Activated T-cell treated with anti-CD3 and anti-CD28 coated beads, Interleukin-2, amount 50 U/mL, for 24 hours (primary cell): ENCODE data around the gene TRIOBP.

Source experiments
- DNase-seq: peaks from one replicate; pipeline ENCODE4 v3.0.0-alpha.2; 2020
- H3K27ac Mint-ChIP-seq: 2 replicates; pipeline ENCODE4 v1.8.0; 2020; ENCODE audit warnings: mild to moderate bottlenecking, mixed read lengths
- H3K27me3 Mint-ChIP-seq: 2 replicates; pipeline ENCODE4 v1.8.0; 2020; ENCODE audit warnings: mixed read lengths
- H3K36me3 Mint-ChIP-seq: 2 replicates; pipeline ENCODE4 v1.8.0; 2020; ENCODE audit warnings: low read depth, mixed read lengths
- H3K4me1 Mint-ChIP-seq: 2 replicates; pipeline ENCODE4 v1.8.0; 2020; ENCODE audit warnings: low read depth, mixed read lengths
- H3K4me3 Mint-ChIP-seq: 2 replicates; pipeline ENCODE4 v1.8.0; 2020; ENCODE audit warnings: mild to moderate bottlenecking, moderate library complexity, mixed read lengths
- H3K9me3 Mint-ChIP-seq: 2 replicates; pipeline ENCODE4 v1.8.0; 2020; ENCODE audit warnings: mixed read lengths

The TRIOBP gene

DNA sequence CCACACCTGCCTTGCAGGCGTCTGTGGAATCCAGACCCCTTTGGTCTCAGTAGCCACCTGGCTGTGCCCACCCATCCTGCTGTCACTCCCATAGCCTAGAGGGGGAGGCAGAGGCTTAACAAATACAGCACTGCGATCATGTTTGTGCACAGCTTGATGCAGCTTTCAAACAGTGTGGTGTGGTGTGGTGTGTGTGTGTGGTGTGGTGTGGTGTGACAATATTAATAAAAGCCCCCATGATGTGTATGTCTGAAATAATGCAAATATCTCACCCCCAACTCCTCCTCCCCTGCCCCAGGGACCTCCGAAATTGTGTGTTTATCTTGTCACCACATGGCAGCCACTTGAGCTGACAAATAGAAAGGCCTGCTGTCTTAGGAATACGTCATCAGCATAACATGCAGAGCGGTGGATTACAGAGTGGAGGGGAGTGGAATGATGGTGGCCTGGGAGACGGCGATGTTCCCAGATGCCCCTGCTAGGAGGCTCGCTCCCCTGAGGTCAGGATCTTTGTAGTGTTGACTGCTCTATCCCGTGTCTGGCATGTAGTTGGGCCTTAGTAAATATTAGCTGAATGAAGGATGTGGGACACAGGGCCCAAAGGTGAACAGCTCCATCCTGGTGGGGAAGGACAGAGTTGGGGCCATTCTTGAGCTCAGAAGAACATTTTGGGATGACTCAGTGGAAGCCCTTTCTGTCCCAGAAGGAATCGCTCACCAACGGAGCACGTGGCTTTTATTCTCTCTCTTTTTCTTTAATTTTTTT, 35.5 kb upstream of the TRIOBP start:
- H3K4me1 Mint-ChIP-seq: peaks cover 42% of the 10 kb centered on the region

DNA sequence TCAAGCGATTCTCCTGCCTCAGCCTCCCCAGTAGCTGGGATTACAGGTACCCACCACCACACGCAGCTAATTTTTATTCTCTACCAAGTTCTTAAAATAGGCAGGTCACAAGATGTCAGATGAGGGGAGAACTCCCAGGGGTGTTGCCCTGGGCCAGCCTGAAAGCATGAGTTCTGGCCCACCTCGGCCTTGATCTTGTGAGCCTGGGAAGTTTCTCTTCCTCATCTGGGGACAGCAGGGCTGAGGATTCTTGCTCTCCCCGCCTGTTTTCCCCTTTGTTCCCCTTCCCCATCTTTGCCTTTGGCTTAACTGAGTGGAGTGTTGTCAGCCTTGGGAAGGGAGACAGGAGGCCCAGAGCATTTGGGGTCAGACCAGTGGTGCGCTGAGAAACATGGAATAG, 34.8 kb upstream of the TRIOBP start:
- Mint-ChIP-seq H3K4me1 (peaks cover 46% of the 10 kb centered on the region), H3K27ac (no peak overlapping the region), H3K27me3 (no peaks in the 10 kb centered on the region), H3K9me3 (no peaks in the 10 kb centered on the region), H3K4me3 (no peak overlapping the region), H3K36me3 (peaks cover 60% of the 10 kb centered on the region)
- DNase-seq: no peak

More for the DNA sequence above, 35.5 kb upstream of the TRIOBP start:
- peak overlapping the region; percentile 89 for H3K4me3 Mint-ChIP-seq
- H3K27me3 Mint-ChIP-seq: no peaks in the 10 kb centered on the region
- DNase-seq: no peak
- H3K9me3 Mint-ChIP-seq: no peaks in the 10 kb centered on the region
- peaks cover 53% of the 10 kb centered on the region for H3K36me3 Mint-ChIP-seq
- H3K27ac Mint-ChIP-seq: no peak overlapping the region

DNA sequence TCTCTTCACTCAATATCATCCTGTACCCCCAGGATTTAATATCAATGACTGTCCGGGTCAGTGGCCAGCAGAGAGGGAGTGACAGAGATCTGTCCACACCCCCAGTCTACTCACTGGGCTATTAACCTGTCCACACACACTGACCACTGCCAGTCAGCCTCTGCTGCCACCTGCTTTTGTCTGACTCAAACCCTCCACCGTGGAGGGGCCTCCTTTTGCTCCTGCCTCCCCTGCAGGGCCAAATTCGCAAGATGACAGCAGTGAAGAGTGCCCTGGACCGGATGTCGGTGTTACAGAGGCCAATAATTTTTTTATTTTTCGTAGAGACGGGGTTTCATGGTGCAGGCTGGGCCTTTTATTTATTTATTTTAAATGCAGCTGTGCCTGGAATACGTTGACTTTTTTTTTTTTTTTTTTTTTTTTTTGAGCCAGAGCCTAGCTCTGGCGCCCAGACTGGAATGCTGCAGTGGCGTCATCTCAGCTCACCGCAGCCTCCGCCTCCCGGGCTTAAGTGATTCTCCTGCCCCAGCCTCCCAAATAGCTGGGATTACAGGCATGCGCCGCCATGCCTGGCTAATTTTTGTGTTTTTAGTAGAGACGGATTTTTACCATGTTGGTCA, 33.2 kb upstream of the TRIOBP start:
- Mint-ChIP-seq H3K4me1 (peaks cover 38% of the 10 kb centered on the region), H3K27ac (peak overlapping the region; percentile 29), H3K9me3 (no peaks in the 10 kb centered on the region), H3K27me3 (no peaks in the 10 kb centered on the region), H3K4me3 (no peak overlapping the region), H3K36me3 (peaks cover 69% of the 10 kb centered on the region)
- no peak for DNase-seq

DNA sequence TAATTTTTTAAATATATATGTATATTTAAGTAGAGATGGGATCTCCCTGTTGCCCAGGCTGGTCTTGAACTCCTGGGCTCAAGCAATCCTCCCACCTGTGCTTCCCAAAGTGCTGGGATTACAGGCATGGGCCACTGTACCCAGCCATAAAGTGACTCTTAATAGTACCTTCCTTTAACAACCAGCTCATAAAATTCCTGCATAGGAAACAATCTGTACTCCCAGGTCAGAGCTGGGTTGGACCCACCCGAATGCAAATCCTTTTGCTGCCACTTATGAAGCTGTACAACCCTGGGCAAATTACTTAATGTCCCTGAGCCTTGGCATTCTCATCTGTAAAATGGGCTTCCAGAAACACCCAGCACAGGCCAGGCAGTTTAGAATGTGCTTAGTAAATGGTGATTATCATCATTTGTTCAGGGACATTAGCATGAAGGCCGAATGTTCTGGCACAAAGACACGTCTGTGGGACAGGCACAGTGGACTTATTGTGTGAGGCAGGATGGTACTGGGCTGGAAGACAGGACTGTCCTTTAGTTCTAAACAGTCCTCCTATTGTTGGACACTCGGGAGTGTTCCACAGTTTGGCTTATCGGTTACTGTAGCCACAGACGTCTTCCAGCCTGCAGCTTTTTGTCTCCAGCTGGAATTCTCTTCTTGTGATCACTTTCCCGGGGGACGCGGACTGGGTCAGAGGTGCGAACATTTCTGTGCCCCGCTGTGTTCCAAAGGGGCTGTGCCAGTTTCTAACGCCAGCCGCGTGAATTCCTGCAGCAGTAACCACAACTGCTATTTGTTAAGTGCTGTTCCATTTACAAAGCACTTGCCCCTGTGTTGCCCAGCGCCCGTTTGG, 32.4 kb upstream of the TRIOBP start:
- no peak overlapping the region for H3K27ac Mint-ChIP-seq

DNA sequence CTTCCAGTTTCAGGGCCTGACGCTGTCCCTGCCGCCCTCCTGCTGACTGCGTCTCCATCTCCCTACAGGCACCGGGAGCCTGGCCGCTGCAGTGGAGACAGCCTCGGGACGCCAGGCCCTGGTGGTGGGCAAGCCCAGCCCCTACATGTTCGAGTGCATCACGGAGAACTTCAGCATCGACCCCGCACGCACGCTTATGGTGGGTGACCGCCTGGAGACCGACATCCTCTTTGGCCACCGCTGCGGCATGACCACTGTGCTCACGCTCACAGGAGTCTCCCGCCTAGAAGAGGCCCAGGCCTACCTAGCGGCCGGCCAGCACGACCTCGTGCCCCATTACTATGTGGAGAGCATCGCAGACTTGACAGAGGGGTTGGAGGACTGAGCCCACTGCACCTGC, 31.4 kb upstream of the TRIOBP start:
- Mint-ChIP-seq H3K36me3 (peaks cover 60% of the 10 kb centered on the region), H3K4me3 (no peak overlapping the region), H3K27ac (no peak overlapping the region), H3K9me3 (no peaks in the 10 kb centered on the region), H3K4me1 (peaks cover 30% of the 10 kb centered on the region), H3K27me3 (no peaks in the 10 kb centered on the region)
- no peak for DNase-seq

More for the DNA sequence above, 32.4 kb upstream of the TRIOBP start:
- H3K36me3 Mint-ChIP-seq: peaks cover 67% of the 10 kb centered on the region
- H3K4me1 Mint-ChIP-seq: peaks cover 37% of the 10 kb centered on the region
- no peak overlapping the region for H3K4me3 Mint-ChIP-seq
- DNase-seq: no peak
- no peaks in the 10 kb centered on the region for H3K27me3 Mint-ChIP-seq
- H3K9me3 Mint-ChIP-seq: no peaks in the 10 kb centered on the region

DNA sequence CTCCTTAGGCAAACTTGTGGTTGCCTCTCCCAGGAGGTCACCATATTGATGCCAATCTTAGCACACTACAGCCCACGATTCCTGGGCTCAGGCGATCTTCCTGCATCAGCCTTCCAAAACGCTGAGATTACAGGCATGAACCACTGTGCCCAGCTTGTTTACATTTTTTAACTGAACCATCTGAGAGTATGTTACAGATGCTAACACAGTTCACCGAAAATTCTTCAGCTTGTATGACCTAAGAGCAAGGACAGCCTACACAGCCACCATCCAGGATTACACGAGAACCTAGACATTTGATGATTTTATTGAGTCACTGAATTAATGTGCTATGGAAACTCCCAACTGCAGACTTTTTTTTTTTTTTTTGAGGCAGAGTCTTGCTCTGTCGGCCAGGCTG, 27.3 kb upstream of the TRIOBP start:
- Mint-ChIP-seq H3K4me1 (peaks cover 44% of the 10 kb centered on the region), H3K9me3 (no peaks in the 10 kb centered on the region), H3K4me3 (no peak overlapping the region), H3K27ac (peak overlapping the region; percentile 55), H3K36me3 (peaks cover 37% of the 10 kb centered on the region), H3K27me3 (no peaks in the 10 kb centered on the region)
- no peak for DNase-seq

DNA sequence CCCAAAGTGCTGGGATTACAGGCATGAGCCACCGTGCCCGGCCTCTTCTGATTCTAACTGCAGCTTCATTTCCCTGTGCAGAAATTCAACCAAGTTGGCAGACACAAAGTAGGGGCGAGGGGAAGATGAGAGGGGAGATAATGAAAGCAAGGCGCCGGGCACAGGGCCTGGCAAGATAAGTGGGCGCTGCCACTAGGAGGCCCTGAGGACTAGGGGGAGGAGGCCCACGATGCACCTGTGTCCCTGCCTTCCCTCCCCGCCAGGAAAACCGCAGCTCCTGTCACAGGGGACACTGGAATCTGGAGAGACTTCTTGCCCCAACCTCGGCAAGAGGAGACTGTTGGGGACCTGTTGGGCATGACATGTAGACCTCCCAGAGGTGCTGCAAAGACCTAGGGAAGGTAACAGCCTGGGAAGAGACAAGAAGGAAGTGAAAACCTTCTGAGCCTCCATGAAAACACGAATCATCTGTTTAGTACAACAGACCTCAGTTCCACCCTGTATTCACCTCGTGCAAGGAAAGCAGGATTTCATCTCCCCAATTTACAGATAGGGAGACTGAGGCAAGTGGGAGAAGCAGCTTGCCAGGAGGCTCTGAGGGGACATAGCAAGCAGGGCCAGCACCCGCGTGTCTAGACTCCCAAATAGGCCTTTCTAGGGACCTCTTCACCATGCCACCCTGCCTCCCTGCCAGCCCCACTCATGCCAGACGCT, 24.5 kb upstream of the TRIOBP start:
- no peak for DNase-seq
- H3K36me3 Mint-ChIP-seq: peaks cover 11% of the 10 kb centered on the region
- peaks cover 64% of the 10 kb centered on the region for H3K4me1 Mint-ChIP-seq
- no peaks in the 10 kb centered on the region for H3K9me3 Mint-ChIP-seq
- H3K4me3 Mint-ChIP-seq: no peak overlapping the region
- H3K27me3 Mint-ChIP-seq: no peaks in the 10 kb centered on the region
- peak overlapping the region; percentile 38 for H3K27ac Mint-ChIP-seq

DNA sequence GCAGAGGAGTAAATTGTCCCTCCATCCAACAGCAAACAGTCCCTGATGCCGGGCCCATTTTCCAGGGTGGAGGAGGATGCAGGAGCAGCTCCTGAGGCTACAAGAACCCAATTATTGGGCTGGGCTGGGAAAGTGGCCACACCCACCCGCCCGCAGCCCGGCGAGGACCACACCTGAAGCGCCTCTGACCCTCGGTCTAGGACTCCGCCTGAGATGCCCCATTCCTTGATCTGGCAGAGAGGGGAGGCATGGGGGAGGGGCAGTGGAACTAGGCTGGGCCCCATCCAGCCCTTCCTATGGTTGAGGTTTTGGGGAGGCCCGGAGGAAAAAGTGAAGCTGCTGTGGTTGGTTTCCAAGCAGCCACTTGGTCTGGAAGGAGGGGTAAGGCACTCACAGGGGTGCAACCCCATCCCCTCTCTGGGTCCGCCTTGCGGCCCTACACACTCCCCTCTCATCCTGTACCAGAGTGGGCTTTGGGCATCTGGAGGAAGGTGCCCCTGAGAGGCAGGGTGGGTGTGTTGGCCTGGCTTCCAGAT, 23.9 kb upstream of the TRIOBP start:
- Mint-ChIP-seq H3K36me3 (peaks cover 7% of the 10 kb centered on the region), H3K27ac (no peak overlapping the region), H3K27me3 (no peaks in the 10 kb centered on the region), H3K9me3 (no peaks in the 10 kb centered on the region), H3K4me1 (peaks cover 68% of the 10 kb centered on the region), H3K4me3 (no peak overlapping the region)
- DNase-seq: no peak

DNA sequence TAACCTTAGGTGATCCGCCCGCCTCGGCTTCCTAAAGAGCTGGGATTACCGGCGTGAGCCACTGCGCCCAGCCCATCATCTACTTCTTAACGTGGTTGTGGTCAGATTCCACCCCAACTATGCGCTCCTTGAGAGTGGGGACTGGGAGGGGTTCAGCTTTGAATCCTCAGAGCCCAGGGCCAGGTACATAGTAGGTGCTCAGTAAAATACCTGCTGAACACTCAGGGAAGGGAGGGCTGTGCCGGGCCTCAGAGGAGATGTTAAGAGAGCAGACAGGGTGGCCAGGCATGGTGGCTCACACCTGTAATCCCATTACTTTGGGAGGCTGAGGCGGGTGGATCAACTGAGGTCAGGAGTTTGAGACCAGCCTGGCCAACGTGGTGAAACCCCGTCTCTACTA, 22.6 kb upstream of the TRIOBP start:
- Mint-ChIP-seq H3K4me1 (peaks cover 72% of the 10 kb centered on the region), H3K4me3 (no peak overlapping the region), H3K27ac (peak overlapping the region; percentile 71), H3K27me3 (no peaks in the 10 kb centered on the region), H3K36me3 (peaks cover 7% of the 10 kb centered on the region), H3K9me3 (no peaks in the 10 kb centered on the region)
- no peak for DNase-seq

DNA sequence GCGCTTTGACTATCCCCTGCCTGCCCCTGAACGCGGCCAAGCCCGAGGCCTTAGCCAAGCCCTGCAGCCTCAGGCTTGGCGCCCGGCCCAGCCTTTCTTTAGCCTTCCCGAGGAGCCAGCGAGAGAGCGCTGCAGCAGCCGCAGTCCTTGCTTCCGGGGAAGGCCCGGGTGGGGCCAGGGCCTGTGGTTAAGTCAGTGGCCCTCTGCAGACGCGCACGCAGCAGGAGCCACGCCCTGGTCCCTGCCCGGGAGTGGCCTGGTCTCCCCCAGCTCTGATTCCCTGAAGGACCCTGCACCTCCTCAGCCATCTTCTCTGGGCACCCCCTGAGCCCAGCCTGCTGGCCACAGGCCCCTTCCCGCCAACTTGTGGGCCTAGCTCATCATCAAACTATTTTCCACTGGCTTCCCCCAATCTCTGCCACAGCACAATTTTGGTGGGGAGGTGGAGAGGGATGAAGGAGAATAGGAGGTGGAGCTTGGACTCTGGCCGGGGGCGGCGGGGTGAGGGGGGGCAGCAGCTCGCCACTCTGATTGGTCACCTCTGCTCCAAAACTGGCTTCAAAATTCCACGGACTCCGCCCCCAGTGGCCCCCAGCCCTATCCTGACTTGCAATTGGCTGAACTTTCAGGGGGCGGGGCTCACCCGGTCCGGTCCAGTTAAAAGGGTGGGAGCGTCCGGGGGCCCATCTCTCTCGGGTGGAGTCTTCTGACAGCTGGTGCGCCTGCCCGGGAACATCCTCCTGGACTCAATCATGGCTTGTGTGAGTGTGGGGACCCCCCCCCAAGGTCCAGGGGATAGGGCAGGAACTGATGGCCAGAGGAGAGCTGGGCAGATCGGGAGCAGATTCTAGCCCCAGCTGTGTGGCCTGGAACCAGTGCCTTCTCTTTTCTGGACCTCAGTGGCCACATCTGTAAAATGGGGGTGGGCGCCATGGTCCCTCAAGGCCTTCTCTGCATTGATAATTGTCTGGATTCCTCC, 21.6 kb upstream of the TRIOBP start, which contains the start of gene LGALS1:
TSS of gene LGALS1 (plus strand) at position 686 of the 979 bp plus-strand sequence. CDS start at position 753, 67 bp downstream.
- peak within 1 kb of the TSS; percentile 79 for H3K4me3 Mint-ChIP-seq
- no peaks in the 10 kb centered on the region for H3K27me3 Mint-ChIP-seq
- peak; percentile 73 for DNase-seq
- peaks cover 5% of the 10 kb centered on the region for H3K36me3 Mint-ChIP-seq
- no peaks in the 10 kb centered on the region for H3K9me3 Mint-ChIP-seq
- H3K27ac Mint-ChIP-seq: peak within 1 kb of the TSS; percentile 93
- peaks cover 67% of the 10 kb centered on the region for H3K4me1 Mint-ChIP-seq

DNA sequence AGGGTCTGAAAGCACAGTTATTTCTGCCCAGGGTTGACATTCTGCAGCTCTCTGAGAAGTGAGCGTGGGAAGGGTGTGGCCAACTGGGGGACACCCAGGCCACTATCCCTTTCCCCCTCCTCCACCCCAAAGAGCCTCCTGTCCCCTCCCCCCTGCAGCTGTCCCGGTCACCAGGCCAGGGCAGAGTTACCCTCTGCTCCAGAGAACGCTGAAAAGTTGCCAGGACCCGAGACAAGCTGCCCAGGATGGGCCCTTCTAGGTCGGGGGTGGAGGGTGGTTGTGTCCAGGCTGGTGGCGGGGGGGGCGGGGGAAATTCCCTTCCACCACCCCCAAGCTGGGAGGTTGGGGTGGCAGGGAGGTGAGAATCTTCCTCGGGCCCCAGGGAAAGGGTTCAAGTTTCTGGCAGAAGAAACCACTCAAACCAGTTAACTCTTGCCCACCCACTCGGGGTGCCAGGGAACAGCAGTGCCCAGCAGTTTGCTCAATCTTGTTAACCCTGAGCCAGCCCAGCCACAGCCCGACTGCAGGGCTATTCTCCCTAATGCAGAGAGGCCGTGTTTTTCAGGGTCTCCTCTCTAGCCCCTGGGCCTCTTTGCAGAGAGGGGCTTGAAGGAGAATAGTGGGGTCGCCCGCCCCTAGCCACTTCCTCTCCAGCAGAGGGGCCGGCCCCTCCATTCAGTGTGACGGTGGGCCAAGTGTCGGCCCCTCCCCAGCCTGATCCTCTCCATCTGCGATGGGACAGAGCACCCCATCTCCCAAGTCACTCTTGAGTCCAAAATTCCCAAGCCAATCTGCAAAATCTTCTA, 20.7 kb upstream of the TRIOBP start:
- Mint-ChIP-seq H3K36me3 (peaks cover 5% of the 10 kb centered on the region), H3K9me3 (no peaks in the 10 kb centered on the region), H3K4me3 (peak overlapping the region; percentile 79), H3K27me3 (no peaks in the 10 kb centered on the region), H3K4me1 (peaks cover 65% of the 10 kb centered on the region), H3K27ac (peak overlapping the region; percentile 93)
- DNase-seq: peak; percentile 59

DNA sequence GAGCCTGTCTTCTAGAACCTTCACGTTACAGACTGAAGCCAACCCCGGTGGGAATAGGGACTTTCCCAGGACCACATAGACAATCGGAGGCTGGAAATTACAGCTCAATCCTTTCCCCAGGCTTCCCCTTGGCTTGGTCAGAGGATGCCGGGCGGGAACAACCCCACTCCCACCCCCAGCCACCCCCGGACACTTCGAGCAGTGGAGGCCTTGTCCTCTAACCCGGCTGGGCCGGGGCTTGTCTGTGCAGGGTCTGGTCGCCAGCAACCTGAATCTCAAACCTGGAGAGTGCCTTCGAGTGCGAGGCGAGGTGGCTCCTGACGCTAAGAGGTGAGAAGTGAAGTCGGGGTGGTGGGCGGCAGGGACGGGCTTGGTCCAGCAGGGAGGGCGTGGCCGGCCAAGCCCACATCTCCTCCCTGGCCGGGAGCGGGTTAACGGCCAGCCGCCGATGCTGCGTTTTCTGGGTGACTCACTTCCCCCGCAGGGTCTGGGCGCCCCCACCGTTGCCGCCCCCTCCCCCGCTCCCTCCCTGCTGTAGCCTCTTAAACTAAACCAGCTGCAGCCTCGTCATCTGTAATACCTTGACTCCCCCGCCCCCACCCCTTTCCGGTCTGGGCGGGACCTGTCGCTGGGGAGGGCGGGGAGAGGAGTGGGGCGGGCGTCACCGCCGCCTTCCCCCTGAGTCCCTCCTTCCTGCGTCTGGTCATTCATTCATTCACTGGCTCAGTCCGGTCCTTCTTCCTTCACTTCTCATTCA, 19.9 kb upstream of the TRIOBP start:
- peaks cover 65% of the 10 kb centered on the region for H3K4me1 Mint-ChIP-seq
- peaks cover 5% of the 10 kb centered on the region for H3K36me3 Mint-ChIP-seq
- H3K4me3 Mint-ChIP-seq: peak overlapping the region; percentile 79
- DNase-seq: peak; percentile 96
- H3K9me3 Mint-ChIP-seq: no peaks in the 10 kb centered on the region
- H3K27me3 Mint-ChIP-seq: no peaks in the 10 kb centered on the region
- H3K27ac Mint-ChIP-seq: peak overlapping the region; percentile 93
